ENCODE results near the gene TAX1BP1.
A peak's percentile ranks its signal among the peaks of the same experiment; 100 is the strongest.
"Not testable (repeated sequence)": the region's sequence is repeated elsewhere in the genome, so short reads cannot be mapped to it uniquely, and the experiment has no call there.

Gene TAX1BP1

GRCh38 chr7:27740449-27741086, 606 bp downstream of the TAX1BP1 start:
- peak; percentile 93 for DNase-seq

GRCh38 chr7:27742091-27742710, 2.2 kb downstream of the TAX1BP1 start:
- DNase-seq: not testable (repeated sequence)

- peak; percentile 24 for DNase-seq
Observed at GRCh38 chr7:27745064-27745583, 5.2 kb downstream of the TAX1BP1 start.

- DNase-seq: no peak
Observed at GRCh38 chr7:27746486-27746885, 6.5 kb downstream of the TAX1BP1 start.

- no peak for DNase-seq
Observed at GRCh38 chr7:27746978-27747377, 7.0 kb downstream of the TAX1BP1 start.

GRCh38 chr7:27747589-27748368, 7.8 kb downstream of the TAX1BP1 start:
- no peak for DNase-seq

GRCh38 chr7:27750316-27750715, 10.4 kb downstream of the TAX1BP1 start:
- no peak for DNase-seq

GRCh38 chr7:27751888-27752660, 12.1 kb downstream of the TAX1BP1 start:
- DNase-seq: no peak

- no peak for DNase-seq
Observed at GRCh38 chr7:27753863-27754262, 13.9 kb downstream of the TAX1BP1 start.

- DNase-seq: no peak
Observed at GRCh38 chr7:27756298-27756697, 16.3 kb downstream of the TAX1BP1 start.

GRCh38 chr7:27759491-27759890, 19.5 kb downstream of the TAX1BP1 start:
- DNase-seq: no peak

GRCh38 chr7:27762062-27762461, 22.1 kb downstream of the TAX1BP1 start:
- DNase-seq: no peak

GRCh38 chr7:27763983-27764508, 24.1 kb downstream of the TAX1BP1 start:
- no peak for DNase-seq

- DNase-seq: no peak
Observed at GRCh38 chr7:27765841-27766240, 25.9 kb downstream of the TAX1BP1 start.

GRCh38 chr7:27767374-27767773, 27.4 kb downstream of the TAX1BP1 start:
- DNase-seq: no peak

- DNase-seq: no peak
Observed at GRCh38 chr7:27771111-27771510, 31.1 kb downstream of the TAX1BP1 start.

- DNase-seq: no peak
Observed at GRCh38 chr7:27774717-27775328, 34.9 kb downstream of the TAX1BP1 start.

GRCh38 chr7:27775782-27776181, 35.8 kb downstream of the TAX1BP1 start:
- no peak for DNase-seq

- no peak for DNase-seq
Observed at GRCh38 chr7:27777662-27778061, 37.7 kb downstream of the TAX1BP1 start.

- DNase-seq: no peak
Observed at GRCh38 chr7:27779873-27780272, 39.9 kb downstream of the TAX1BP1 start.

GRCh38 chr7:27781188-27781587, 41.2 kb downstream of the TAX1BP1 start:
- no peak for DNase-seq

GRCh38 chr7:27782849-27783248, 42.9 kb downstream of the TAX1BP1 start:
- no peak for DNase-seq
